NCI-H1930 (cell line): ENCODE results near the gene SPATS1.
"Not testable (repeated sequence)": the region's sequence is repeated elsewhere in the genome, so short reads cannot be mapped to it uniquely, and the experiment has no call there.

Experiments
- DNase-seq, 2 experiments: peaks; one replicate each; lab custom pipeline; 2025; lab: John Stamatoyannopoulos, UW

SPATS1 gene

GRCh38 chr6:44342052-44342451, 398 bp upstream of the SPATS1 start:
- DNase-seq: no peak

- not testable (repeated sequence) for DNase-seq
These were observed 4.4 kb downstream of the SPATS1 start for GRCh38 chr6:44346818-44347217.

DNA sequence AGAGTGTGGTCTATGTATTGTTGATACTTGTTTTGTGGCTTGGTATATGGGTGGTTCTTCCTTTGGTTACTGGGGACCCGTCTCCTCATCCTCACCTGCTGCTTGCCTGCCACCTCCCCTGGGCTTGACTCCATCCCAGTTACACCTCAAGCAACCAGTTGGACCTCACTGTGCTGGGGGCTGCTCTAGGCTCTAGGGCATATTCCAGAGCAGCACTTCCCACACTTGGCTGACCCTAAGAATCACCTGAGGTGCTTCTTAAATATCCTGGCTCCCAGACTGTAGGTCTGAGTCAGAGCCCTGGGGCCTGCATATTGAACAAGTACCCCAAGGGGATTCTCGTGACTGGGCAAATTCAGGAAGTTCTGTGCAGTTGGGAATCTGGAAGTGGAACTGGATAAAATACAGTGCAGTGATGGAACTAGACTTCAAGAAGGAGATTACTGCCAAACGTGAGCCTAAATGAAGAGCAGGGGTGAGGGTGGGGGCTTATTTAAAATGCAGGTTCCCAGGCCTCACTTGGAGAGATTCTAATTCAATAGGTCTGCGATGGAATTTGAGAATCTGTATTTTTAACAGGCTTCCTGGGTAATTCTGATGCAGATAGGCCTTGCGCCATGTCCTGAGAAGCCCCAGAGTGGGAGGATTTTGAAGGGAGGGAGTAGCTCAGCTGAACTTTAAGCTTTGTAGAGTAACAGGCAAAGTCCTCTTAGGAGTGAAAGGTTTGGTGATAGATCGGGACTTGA, 7.6 kb downstream of the SPATS1 start:
- no peak for DNase-seq

DNA sequence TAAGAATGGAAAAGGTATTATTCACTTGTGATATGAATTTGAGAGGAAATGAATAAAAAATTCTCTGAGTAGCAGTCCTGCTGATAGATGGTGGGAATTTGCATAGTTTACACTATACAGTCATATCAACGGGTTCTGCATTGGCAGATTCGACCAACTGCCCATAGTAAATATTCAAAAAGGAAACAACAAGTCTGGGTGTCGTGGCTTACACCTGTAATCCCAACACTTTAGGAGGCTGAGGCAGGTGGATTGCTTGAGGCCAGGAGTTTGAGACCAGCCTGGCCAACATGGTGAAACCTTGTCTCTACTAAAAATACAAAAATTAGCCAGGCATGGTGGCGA, 8.2 kb downstream of the SPATS1 start:
- not testable (repeated sequence) for DNase-seq

DNA sequence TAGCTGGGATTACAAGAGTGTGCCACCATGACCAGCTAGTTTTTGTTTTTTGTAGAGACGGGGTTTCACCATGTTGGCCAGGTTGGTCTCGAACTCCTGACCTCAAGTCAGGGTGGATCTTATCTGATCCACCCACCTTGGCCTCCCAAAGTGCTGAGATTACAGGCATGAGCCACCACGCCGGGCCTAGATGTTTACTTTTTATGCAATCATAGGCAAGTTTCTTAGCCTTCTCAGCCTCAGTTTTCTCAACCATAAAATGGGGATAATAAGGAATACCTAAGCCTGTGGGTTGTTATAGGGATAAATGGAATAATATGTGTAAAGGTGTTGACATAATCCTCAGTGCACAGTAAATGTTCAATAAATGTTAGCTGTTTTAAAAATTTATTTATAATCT, 9.8 kb downstream of the SPATS1 start:
- no peak for DNase-seq

DNA sequence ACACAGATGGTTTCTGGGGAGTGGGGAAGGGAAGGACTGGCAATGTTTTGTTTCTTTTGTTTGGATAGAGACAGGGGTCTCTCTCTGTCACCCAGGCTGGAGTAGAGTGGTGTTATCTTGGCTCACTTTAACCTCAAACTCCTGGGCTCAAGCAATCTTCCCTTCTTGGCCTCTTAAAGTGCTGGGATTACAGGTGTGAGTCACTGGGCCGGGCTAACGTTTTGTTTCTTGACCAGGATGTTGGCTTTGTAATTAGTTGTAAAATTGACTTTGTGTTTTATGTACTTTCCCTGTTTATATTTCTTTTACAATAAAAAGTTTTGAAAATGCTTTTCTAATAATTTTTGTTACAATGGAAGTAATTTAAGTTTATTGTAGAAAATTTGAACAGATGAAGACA, 10.9 kb downstream of the SPATS1 start:
- no peak for DNase-seq

GRCh38 chr6:44355640-44356039, 13.2 kb downstream of the SPATS1 start:
- no peak for DNase-seq

GRCh38 chr6:44356487-44356886, 14.0 kb downstream of the SPATS1 start:
- no peak for DNase-seq

GRCh38 chr6:44359973-44360372, 17.5 kb downstream of the SPATS1 start:
- no peak for DNase-seq

GRCh38 chr6:44361947-44362346, 19.5 kb downstream of the SPATS1 start:
- no peak for DNase-seq

DNA sequence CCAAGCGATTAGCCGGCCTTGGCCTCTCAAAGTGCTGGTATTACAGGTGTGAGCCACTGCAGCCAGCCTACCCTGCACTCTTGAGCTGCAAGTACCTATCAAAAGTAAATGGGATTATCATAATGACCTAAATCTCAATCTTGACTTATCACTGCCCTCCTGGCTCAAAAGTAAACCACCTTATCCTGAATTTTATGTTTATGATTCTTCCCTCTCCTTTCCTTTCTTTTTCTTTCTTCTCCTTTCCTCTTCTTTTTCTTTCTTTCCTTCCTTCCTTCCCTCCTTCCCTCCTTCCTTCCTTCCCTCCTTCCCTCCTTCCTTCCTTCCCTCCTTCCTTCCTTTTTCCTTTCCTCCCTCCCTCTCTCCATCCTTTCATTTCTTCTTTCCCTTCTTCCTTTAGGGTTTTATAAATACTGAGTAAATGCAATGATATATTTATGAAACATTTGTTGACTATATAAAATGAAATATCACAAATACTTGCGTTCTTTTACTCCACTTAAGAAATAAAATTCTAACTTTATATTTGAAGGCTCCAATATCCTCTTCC, 21.0 kb downstream of the SPATS1 start:
- DNase-seq: no peak

DNA sequence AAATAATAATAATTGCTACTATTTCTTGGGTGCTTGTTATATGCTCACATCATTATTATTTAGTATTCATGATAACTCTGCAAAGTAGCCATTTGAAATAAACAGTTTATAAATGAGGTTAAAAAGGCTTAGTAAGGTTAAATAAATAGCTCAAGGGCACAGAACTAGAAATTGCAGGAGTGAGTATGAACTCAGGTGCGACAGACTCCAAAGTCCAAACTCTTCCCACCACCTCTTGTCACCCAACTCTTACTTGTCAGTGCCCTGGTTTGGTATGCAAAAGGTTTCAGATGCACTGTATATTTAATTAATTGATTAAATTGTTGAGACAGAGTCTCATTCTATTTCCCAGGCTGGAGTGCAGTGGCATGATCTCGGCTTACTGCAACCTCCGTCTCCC, 24.3 kb downstream of the SPATS1 start:
- DNase-seq: no peak

GRCh38 chr6:44367681-44368080, 25.2 kb downstream of the SPATS1 start:
- DNase-seq: no peak

DNA sequence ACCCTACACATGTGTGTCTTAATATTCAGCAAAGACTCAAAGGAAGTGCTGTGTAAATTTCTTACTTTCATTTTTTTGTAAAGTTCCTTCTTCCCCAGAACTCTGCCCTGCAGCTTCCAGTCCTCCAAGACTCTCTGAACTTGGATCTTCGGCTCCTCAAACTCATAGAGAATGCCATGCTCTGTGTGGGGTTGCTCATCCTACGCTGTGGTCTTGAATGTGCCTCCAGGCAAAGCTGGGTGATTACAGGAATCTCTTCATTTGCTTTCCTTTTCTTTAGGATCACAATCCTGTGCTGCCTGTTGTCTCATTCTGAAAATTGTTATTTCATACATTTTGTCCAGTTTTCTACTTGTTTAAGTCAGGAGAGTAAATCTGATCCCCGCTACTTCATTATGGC, 30.6 kb downstream of the SPATS1 start:
- DNase-seq: no peak

DNA sequence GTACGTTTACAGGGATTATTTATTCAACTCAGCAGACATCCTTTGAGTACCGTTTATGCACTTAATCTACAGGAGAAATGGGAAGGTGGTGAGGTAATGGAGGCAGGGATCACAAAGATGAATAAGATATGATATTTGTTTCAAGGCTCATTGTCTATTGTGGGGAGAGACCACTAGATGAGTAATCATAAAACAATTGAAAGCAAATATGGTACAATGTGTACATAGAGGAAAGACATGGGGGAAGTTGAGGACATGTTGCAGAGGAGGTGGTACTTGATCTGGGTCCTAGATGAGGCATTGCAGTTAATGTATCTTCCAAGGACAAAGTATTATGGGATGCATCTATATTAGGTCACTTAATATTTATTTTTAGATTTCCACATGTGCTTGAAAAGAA, 31.3 kb downstream of the SPATS1 start:
- DNase-seq: no peak

DNA sequence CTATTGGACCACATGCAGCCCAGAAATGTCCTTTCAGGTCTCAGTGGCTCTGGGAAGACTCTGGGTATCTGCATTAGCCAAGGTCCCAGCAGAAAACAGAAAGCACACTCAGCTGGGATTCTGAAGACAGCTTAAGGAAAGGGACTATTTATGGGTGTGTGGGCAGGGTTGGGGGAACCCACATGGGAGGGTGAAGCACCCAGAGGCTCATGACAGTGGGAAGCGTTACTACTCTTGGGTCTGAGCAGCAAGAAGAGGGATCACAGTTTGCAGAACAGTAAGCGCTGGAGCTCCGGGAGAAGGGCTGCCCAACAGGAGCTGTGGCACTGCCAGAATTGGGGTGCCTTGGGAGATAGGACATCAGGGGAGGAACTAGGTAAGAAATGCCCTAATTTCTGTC, 32.6 kb downstream of the SPATS1 start:
- DNase-seq: no peak

GRCh38 chr6:44377484-44377883, 35.0 kb downstream of the SPATS1 start:
- DNase-seq: no peak

DNA sequence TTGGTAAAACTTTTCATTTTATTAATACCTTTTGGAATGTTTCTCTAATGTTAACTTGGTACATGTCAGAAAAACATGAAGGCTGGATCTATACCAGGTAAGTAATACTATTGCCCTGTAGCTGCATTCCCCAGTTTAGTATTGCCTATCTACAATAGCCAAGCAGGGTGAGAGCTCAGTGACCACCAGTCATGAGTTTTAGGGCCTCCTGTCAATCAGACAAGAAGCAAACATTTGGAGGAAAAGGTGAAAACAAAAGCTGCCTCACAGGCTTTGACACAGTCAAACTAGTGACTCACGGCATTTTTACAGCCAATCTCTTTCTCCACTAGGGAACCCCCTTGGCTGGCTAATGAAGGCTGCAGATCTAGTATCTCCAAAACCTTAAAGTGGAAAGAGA, 35.5 kb downstream of the SPATS1 start:
- DNase-seq: no peak

DNA sequence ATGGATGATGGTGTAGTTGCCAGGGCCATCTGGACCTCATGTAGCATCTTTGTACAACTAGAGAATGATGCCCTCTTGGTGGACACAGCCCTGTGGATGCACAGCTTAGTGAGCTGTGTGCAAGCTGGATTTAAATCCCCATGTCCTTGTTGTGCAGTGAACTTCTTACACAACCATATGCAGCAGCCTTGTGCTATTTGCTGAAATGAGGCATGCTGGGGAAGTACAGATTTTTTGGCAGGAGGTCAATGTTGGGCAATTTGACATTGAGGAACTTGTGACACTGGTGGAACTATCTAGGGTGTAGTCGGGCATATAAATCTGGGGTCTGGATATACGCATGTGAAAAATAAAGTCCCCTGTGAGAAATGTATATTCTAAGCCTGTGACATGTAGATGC, 39.3 kb downstream of the SPATS1 start:
- DNase-seq: no peak

DNA sequence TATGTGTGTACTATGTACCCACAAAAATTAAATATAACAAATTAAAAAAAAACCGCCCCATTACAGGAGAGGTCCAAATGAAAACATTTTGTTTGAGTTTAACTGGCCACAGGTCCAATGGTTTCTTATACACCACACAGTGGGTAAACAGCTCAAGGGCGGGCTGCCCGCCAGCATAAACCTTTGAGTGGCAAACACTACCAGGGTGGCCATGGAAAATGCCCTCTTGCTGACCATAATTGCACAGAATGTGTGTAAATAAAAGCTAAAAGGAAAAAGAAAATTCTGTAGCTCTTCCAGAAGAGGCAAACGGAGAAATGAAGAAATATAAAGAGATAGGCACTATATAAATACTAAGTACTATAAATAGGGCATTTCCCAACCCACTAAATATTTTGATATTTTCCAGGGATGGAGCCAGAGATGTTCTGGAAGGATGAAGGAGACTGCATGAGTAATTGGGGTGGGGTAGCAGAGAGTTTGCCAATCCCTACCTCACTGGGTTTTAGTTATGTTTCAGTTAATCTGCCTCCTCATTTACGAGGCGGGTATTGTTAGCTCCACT, 44.0 kb downstream of the SPATS1 start:
- DNase-seq: no peak

DNA sequence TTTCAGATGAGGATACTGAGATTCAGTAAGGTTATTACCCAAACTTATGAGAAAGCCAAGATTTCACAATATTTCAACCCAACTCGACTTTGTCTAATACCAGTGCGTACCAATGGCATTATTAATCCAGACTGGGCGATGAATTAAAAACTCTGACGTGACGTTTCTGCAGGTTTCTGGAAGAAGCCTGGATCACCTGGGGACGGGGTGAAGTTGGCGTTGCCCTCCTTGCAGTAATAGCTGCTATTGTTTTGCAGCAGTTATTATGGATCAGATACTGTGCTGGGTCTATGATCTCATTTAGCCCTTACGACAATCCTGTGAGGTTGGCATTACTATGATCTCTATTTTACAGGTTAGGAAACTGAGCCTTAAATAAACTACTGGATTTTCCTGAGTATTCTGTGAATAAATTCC, 44.5 kb downstream of the SPATS1 start:
- DNase-seq: no peak

GRCh38 chr6:44387346-44388134, 45.1 kb downstream of the SPATS1 start, which contains the start of gene CDC5L:
CDC5L (plus strand) TSS chr6:44387706; CDS start chr6:44387824, 118 bp downstream.
- DNase-seq: peak; percentile 96

- DNase-seq: no peak
These were observed 45.7 kb downstream of the SPATS1 start for GRCh38 chr6:44388135-44388487.
